Mucosa of descending colon (tissue), 3 donors: Measurements from ENCODE around the gene CBR3. TPM values are rescaled to one million over a fixed set of nuclear protein-coding genes. Genes with fewer than 3 reads are reported as not detected.

Source experiments
- ATAC-seq: fragments of 200-7000 bp; cut with Tn5 transposase; one replicate; pipeline ENCODE4 v1.9.1; 2020; ENCODE audit warnings: mild to moderate bottlenecking, moderate library complexity
- DNase-seq, 3 donors: peaks; one replicate each; pipeline ENCODE4 v3.0.0-alpha.2; 2020
- H3K36me3 ChIP-seq: fragments of 200-600 bp; one replicate; pipeline ENCODE4 v1.8.0; 2021; ENCODE audit warnings: low read depth, mild to moderate bottlenecking
- H3K4me1 ChIP-seq: fragments of 200-600 bp; one replicate; pipeline ENCODE4 v1.8.0; 2021; ENCODE audit warnings: low read depth, mild to moderate bottlenecking
- H3K4me3 ChIP-seq: fragments of 200-600 bp; one replicate; pipeline ENCODE4 v1.8.0; 2021; ENCODE audit warnings: mild to moderate bottlenecking
- H3K9me3 ChIP-seq: fragments of 200-600 bp; one replicate; pipeline ENCODE4 v1.8.0; 2021; ENCODE audit warnings: mild to moderate bottlenecking
- intact Hi-C, 2 donors: fragments of 100-400 bp; cut with DNase I in 1 of 2; cut with micrococcal nuclease in 1 of 2; formaldehyde crosslinking; loops; one replicate each; pipeline versions ENCODE4 v1.11.0 to v1.11.1; 2022; cut with DNase I, micrococcal nuclease
- total RNA-seq, 3 donors: library from RNA; stranded (reverse); fragmentation: NEBNext Ultra II Directional in 2 of 3; extraction: Animal tissue kit (Norgen Biotek cat#: 25700) in 2 of 3; gene quantifications; one replicate each; pipeline versions ENCODE4 v1.2.1 to v1.2.4, GENCODE V29; 2021 to 2023
- TF ChIP-seq, protein P1 (sequence below): fragments of 200-600 bp; IDR thresholded peaks from one replicate; pipeline ENCODE4 v1.8.0; 2022; ENCODE audit warnings: antibody characterized with exemption, mild to moderate bottlenecking
- donor health status: DM: no; HTN: no; CAD: no; lungs with moderate emphysema.
- donor health status: DM: no; HTN: no; CAD: no.
- donor health status: DM: no; HTN: yes; CAD: no.

Gene CBR3
- total RNA-seq, 3 donors from 2014 or later, result 0.75 to 5.0 (median 4.1) TPM

DNA sequence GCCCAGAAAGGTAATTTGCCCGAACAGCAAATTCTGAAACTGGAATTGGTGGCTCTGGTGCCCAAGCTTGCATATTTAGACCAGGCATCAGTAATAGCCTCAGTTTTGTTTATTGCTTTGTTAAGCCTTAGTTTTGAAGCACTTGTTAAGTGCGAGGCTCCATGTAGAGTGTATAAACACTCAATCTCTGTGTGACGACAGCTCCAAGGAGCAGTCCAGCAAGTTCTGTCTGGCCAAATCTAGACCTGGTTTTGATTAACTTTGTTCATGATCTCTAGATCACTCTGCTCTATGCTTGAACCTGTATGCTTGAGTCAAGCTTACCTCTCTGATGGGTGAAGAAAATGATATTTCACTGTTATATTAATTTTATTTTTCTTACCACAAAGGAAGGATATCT is 59.1 kb downstream of the CBR3 start:
- TF ChIP-seq, protein P1, sequence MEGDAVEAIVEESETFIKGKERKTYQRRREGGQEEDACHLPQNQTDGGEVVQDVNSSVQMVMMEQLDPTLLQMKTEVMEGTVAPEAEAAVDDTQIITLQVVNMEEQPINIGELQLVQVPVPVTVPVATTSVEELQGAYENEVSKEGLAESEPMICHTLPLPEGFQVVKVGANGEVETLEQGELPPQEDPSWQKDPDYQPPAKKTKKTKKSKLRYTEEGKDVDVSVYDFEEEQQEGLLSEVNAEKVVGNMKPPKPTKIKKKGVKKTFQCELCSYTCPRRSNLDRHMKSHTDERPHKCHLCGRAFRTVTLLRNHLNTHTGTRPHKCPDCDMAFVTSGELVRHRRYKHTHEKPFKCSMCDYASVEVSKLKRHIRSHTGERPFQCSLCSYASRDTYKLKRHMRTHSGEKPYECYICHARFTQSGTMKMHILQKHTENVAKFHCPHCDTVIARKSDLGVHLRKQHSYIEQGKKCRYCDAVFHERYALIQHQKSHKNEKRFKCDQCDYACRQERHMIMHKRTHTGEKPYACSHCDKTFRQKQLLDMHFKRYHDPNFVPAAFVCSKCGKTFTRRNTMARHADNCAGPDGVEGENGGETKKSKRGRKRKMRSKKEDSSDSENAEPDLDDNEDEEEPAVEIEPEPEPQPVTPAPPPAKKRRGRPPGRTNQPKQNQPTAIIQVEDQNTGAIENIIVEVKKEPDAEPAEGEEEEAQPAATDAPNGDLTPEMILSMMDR, result no peak
- H3K9me3 ChIP-seq, result no peaks in the 10 kb centered on the region
- ATAC-seq (no peak), DNase-seq (no peak)
- H3K4me3 ChIP-seq, result no peak overlapping the region
- no peaks in the 10 kb centered on the region for H3K36me3 ChIP-seq
- H3K4me1 ChIP-seq, result peaks cover 15% of the 10 kb centered on the region
- intact Hi-C loops, result no loop called here

DNA sequence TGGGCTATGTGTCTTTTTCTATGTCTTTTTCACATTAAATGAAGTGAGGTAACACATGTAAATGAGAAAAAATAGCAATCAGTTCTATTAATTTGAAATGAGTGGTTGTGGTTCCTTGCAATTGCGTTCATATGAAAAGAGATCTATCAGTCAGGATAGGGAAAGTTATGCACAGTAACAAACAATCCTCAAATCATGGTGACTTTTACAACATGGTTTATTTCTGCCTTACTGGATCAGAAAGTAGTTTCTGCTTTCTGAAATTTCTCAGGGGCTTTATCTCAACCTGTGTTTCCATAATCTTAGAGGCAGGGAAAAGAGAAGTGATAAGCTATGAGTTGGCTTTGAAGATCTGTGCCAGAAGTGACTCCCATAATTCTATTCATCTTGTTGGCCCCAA is 60.7 kb downstream of the CBR3 start:
- no peaks in the 10 kb centered on the region for H3K9me3 ChIP-seq
- TF ChIP-seq, protein P1, result no peak
- ATAC-seq (no peak), DNase-seq (no peak)
- H3K36me3 ChIP-seq, result no peaks in the 10 kb centered on the region
- no peak overlapping the region for H3K4me3 ChIP-seq
- H3K4me1 ChIP-seq, result peaks cover 8% of the 10 kb centered on the region
- intact Hi-C loops, result no loop called here

Other genes starting within 250 kb of the CBR3 start
- gene SETD4, start 74.6 kb upstream of the CBR3 start, total RNA-seq, result 10 to 100 TPM; 18.9 to 25.7 (median 21.7) TPM
- 10 to 100 TPM; 68.4 to 76.9 (median 69.5) TPM for gene CBR1, start 65.1 kb upstream of the CBR3 start, total RNA-seq
- 10 to 100 TPM; 40.4 to 87.3 (median 73.1) TPM for gene DOP1B, start 21.7 kb downstream of the CBR3 start, total RNA-seq
- gene MORC3, start 185.1 kb downstream of the CBR3 start, total RNA-seq, result 10 to 100 TPM; 27.9 to 42.1 (median 29.9) TPM